ENCODE data around the gene NUP62.
A peak's percentile ranks its signal among the peaks of the same experiment; 100 is the strongest.

NUP62 gene

DNA sequence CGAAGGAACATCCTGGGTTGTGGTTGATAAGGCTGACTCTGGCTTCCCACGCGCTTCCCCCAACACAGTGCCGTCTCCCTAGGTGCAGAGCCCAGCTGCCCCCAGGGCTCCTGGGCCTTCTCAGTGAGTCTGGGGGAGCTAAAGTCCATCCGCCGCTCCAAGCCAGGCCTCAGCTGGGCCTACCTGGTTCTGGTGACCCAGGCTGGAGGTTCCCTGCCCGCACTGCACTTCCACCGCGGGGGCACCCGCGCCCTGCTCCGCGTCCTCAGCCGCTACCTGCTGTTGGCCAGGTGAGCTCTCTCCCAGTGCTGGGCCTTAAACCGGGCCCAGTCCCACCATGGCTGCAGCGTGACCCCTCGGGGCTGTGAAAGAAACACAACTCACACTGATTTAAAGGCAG, 48.1 kb downstream of the NUP62 start:
- no peak for DNase-seq (ENCODE audit: low read depth in 2 of 2)

DNA sequence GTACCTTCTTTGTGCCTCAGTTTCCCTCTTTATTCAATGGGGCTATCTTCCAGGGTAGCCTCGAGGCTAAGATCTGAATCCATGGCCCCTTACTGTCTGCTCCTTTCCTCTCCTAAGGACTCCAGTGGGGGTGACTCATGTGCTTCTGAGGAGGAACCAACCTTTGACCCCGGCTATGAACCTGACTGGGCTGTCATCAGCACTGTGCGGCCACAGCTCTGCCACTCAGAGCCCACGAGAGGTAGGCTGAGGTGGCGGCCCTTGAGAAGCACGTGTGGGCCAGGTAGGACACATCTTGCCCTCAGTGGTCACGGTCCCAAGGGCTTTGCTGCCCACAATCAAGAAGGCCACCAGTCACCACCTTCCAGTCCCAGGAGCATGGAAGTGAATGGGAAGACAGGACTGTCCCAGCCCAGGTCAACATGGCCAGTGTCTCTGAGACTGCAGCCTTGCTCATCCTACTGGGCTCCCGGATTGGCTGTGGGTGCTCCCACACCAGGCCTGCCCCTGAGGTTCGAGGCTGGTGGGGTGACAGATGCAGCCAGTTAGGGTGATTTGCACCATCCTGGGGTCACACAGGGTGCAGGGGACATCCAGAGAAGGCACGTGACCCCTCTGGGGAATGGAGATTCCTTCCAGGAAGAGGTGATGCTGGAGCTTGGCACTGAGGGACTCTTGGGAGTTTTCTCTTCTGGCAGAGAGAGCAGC, 49.0 kb downstream of the NUP62 start:
- no peak for DNase-seq (ENCODE audit: low read depth in 2 of 2)

GRCh38 chr19:49879243-49879963, 49.9 kb downstream of the NUP62 start:
- DNase-seq (ENCODE audit: low read depth in 2 of 2): no peak

DNA sequence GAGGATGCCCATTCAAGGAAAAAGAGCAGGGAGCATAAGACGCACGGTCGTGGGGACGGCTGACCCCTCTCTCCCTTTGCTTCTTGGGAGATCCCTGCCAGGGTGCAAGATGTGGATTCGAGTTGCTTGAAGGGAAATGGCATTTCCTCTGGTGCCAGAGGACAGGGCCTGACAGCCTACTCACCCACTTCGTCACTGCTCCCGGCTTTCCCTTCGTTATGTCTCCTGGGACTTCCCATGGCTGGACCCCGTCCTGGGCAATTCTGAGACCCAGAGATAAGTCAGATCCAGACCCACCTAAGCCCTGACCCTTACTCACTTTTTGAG, 50.6 kb downstream of the NUP62 start:
- no peak for DNase-seq (ENCODE audit: low read depth in 2 of 2)

DNA sequence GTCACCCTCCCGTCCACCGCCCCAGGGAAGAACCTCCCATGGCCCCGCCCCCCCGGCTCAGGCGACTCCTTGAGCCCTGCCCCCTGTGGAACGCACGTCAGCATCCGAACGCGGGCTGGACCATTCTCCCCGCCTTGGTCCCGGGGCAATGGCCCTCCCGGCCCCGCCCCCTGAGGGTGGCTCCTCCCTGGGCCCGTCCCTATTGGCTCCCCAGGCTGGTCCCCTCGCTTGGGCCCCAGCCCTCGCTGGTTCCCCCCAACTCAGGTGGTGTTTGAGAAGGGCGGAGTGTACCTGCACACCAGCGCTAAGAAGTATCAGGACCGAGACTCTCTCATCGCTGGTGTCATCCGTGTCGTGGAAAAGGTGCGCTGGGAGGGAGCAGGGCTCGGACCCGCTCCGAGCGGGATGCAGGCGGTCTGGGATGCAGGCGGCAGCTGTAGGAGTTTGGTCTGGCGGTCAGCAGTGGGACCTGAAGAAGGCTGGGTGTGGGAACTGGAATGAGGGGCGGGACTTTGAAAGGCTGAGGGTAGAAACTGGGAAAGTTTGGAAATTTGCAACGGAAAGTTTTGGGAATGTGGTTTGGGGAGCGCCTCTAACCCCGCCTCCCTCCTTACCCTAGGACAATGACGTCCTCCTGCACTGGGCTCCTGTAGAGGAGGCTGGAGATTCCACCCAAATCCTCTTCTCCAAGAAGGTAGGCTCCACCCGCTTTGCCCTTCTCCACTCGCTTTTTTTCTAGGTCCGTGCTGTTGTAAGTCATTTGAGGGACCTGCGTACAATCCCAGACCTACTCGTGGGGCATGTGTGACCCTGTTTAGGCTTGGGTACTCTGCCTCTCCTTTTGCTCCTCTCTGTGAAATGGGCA, 51.2 kb downstream of the NUP62 start:
- peak; percentile 99 for DNase-seq (ENCODE audit: low read depth in 2 of 2)

GRCh38 chr19:49877020-49877878, 52.1 kb downstream of the NUP62 start, which contains the start of the genes AKT1S1 and TBC1D17:
AKT1S1 (minus strand) TSS chr19:49877355; CDS start chr19:49873295, 4,060 bp downstream.
TBC1D17 (plus strand) TSS chr19:49877702; CDS start chr19:49877724, 22 bp downstream.
- peak; percentile 94 to 95 for DNase-seq (ENCODE audit: low read depth in 2 of 2)

DNA sequence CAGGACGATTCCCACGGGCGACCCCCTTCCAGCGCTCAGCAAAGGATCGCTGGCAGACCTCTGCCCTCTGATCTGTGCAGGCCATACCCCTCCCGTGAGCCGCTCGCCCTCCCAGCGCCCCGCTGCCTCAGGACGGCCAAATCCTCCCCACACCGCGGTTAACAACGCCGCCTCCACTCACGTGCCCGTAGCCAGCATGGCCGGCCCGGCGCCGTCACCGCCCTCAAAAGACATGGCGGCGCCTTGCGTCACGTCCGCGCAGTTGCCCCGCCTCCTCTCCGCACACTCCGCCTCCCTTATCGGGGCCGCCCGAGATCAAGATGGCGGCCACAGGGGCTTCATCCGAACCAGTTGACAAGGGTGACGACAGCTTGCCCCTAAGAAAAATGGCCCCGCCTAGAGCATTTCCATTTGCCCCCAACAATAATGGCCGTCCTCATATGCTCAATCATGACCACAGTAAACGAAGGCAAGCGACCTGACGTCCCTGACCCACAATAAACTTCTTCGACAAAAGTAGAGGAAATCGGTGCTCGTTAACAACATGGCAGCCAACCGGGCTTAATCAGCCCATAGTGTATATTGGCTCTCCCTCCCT, 52.8 kb downstream of the NUP62 start:
- peak; percentile 93 to 96 for DNase-seq (ENCODE audit: low read depth in 2 of 2)

- DNase-seq (ENCODE audit: low read depth in 2 of 2): peak in 1 of 2 donors; percentile 49
Observed at GRCh38 chr19:49875857-49876421, 53.4 kb downstream of the NUP62 start.

GRCh38 chr19:49875177-49875576, 54.1 kb downstream of the NUP62 start:
- no peak for DNase-seq (ENCODE audit: low read depth in 2 of 2)

DNA sequence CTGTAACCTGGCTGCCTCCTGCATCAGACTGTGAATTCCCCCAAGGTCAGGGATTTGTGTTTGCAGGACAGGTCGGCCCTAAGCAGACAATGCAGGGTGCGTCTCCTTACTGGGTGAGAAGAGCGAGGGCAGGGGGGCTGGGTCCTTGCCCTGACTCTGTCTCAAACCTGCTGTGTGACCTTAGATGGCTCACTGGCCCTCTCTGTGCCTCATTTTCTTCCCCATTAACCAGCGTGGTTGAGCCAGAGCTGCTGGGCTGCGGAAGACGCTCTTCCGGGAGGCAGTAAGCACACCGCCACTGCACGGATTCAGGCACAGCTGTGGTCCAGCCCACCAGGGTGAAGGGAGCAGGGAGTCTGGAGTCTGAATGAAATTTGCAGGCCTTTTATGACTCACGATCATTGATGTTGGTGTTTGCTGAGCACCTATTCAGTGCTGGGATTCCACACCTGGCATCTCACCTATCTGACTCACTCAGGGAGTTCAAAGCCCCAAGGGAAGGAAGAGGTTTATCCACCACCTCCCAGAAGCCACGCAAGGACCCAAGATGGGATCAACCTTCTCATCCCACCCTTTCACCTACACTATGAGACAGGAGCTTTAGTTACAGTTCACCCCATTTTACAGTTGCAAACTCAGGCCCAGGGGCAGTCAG, 54.7 kb downstream of the NUP62 start:
- no peak for DNase-seq (ENCODE audit: low read depth in 2 of 2)

GRCh38 chr19:49873834-49874233, 55.5 kb downstream of the NUP62 start:
- DNase-seq (ENCODE audit: low read depth in 2 of 2): no peak

GRCh38 chr19:49873129-49873521, 56.2 kb downstream of the NUP62 start:
- DNase-seq (ENCODE audit: low read depth in 2 of 2): no peak

DNA sequence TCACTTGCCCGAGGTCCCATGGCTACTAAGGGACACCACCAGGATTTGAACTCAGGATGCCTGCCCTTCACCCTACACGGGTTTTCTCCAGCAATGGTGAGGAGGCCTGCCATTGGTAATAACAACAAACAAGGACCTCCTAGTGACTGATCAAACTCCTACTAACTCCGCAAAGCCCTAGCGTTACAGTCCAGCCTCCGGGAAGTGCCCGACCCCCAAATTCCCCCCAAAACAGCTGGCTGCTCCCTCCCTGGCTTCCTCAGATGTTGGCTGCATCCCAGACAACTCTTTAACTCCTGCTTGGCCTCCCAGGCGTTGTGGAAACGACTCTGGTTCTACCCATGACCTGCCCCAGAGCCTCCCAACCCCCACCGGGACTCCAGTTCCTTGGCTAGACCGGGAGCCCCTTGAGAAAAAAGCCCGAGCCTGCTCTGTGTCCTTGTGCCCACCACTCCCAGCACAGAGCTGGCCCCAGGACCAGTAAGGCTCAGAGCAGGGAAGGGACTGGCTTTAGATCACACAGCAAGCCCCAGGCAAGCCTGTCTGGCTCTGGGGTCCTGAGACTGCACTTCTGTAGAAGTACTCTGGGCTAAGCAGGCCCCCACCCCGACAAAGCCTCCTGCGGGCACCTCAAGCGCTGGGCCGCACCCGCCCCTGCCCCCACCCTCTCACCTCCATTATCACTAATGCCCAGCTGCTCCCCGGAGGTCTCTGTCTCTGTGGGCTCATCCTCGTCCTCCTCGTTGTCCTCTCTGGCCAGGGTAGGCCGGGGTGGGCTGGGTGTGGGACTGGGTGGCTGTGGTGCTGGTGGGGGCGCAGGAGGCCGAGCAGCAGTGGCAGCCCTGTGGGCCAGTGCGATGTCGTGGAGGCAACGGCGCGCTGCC, 56.8 kb downstream of the NUP62 start:
- DNase-seq (ENCODE audit: low read depth in 2 of 2): no peak

DNA sequence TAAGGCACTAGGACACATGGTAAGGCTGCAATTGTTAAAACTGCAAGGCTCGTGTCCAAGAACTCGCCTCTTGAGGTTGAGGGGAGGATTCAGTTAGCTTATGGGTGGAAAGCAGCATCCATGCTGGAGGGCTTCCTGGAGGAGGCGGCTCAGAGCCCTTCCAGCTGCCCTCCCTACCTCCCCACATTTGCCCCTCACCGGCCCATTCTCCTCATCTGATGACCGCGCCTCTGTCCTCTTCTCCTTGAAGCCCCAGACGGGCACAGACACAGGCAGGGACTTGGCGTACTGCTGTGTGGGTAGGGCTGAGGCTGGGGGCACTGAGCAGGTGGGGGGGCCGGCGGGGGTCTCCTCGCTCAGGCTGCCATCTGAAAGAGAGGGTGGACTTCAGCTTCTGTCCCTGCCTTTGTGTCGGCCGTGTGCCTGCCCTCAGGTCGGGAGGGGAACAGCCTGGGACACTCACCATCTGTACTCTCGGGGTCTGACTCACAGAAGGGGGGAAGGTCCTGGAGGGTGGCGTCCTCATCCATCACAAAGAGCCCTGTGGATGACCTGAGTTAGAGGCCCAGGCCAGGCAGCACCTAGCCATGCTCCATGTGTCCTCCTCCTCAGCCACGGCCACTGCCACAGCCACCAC, 57.8 kb downstream of the NUP62 start:
- no peak for DNase-seq (ENCODE audit: low read depth in 2 of 2)

DNA sequence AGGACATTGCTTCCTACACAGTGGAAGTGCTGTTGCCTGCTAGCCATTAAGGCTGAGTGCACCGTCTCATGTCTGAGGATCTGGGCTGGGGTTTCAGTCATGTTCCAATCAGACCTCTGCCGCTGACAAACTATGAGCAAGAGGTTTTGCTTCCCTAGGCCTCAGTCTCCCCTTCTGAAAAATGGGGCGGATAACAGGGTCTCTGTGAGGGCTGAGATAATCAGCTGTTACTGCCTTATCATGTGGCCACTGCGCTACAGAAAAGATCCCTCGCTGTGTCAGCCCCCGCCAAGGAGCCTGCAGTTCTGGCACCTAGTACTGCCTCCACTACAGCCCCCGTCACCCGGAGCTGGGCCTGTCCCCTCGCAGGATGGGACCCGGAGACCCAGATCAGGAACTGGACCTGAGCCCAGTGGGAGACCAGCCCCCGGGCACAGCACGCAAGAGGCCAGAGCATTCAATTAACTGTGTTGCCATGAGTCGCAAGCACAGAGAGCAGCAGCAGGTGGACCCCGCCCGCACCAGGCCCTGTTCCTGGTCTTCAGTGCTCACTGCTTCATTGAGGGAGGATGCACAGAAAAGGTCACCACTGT, 58.9 kb downstream of the NUP62 start:
- DNase-seq (ENCODE audit: low read depth in 2 of 2): no peak

GRCh38 chr19:49869484-49870308, 59.6 kb downstream of the NUP62 start:
- peak; percentile 74 to 86 for DNase-seq (ENCODE audit: low read depth in 2 of 2)

DNA sequence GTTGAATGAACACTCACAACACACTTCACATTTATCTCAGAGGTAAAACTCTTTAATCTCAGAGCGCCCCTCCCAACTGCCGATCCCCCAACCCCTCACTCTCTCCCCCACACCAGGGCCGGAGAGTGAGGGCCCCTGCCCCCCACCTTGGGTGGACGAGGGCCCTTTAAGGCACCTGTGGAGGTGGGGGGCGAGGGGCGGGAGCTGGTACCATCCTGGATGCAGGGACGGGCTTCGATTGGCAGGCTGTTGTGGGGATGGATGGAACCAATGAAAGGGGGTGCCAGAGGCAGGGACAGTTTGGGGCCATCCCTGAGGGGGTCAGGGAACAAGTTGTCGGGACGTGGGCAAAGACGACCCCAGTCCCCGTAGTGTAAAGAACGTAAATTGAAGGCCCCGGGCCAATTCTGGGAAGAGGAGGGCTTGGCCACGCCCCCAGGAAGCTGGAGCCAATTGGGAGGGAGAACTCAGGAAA, 60.3 kb downstream of the NUP62 start:
- DNase-seq (ENCODE audit: low read depth in 2 of 2): no peak

Measured in stimulated activated CD8-positive, alpha-beta memory T cell treated with anti-CD3 and anti-CD28 coated beads, Interleukin-2, amount 100 ng/mL, for 48 hours (primary cell).